COLO668 (cell line): ENCODE measurements around the gene LRRC56.
A peak's percentile ranks its signal among the peaks of the same experiment; 100 is the strongest.
"Not testable (repeated sequence)": the region's sequence is repeated elsewhere in the genome, so short reads cannot be mapped to it uniquely, and the experiment has no call there.

Experiments used
- DNase-seq: peaks from one replicate; lab custom pipeline; 2025; ENCODE audit not compliant: unreplicated experiment; lab: John Stamatoyannopoulos, UW

The LRRC56 gene

GRCh38 chr11:501683-502287, 35.5 kb upstream of the LRRC56 start:
- no peak for DNase-seq

- no peak for DNase-seq
Measured at GRCh38 chr11:502288-503178, 34.8 kb upstream of the LRRC56 start.

- DNase-seq, result no peak
Measured at GRCh38 chr11:503179-503981, 33.9 kb upstream of the LRRC56 start.

GRCh38 chr11:504053-504993, 33.0 kb upstream of the LRRC56 start:
- no peak for DNase-seq

DNA sequence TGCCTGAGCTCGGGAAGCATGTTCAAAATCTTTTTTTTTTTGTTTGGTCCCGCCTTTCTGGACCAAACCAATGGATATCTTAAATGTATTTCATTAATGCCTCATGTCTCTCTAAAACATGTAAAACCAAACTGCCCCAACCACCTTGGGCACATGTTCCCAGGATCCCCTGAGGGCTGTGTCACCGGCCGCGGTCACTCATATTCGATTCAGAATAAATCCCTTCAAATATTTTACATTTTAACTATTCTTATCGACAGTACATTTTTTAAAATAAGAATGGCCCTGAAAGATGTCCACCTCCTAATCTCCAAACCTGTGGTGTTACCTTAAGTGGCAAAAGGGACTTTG, 32.4 kb upstream of the LRRC56 start:
- DNase-seq, result no peak

DNA sequence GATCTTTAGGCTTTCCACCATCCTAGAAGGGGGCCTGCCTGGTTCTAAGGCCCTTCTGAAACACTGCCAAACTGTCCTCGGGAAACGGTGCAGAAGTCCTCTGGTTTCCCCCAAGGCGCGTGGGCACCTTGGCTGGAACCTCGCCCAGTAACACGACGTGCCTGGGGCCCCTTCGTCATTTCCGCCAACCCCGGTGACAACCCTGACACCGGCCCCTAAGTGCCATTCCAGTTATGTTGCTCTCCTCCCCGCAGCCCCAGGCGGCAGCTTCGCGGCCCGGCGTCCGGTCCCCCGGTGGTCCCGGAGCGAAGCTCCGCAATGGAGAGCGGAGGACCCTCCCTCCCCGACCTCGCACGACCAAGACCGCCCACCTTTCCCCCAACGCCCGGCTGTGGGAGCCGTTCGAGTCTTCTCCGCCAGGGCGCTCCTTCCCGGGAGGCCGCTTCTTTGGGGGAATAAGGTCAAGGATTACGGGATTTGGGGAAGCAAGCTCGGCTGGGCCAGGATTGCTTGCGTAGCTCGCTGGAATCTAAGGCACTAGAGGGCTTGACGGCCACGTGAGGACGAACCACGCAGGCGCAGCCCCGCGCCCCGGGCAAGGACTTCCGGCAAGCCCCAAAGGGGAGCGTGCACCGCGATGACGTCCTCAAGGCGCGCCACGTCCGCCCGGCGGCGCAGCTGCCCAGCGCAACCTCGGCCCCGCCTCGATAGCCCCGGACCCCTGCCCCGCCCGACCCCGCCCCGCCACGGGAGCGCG, 30.9 kb upstream of the LRRC56 start:
- DNase-seq, result peak; percentile 87

- DNase-seq, result peak; percentile 73
Measured at GRCh38 chr11:506995-507726, 30.2 kb upstream of the LRRC56 start, which contains the start of gene RNH1. Gene RNH1, minus strand, starts transcription at chr11:507242. Its CDS starts 5,080 bp downstream, at chr11:502162.

- DNase-seq, result no peak
Measured at GRCh38 chr11:507727-508515, 29.4 kb upstream of the LRRC56 start.

- DNase-seq, result no peak
Measured at GRCh38 chr11:508956-509355, 28.4 kb upstream of the LRRC56 start.

- DNase-seq, result no peak
Measured at GRCh38 chr11:512761-513595, 24.3 kb upstream of the LRRC56 start.

GRCh38 chr11:514606-515005, 22.7 kb upstream of the LRRC56 start:
- DNase-seq, result no peak

GRCh38 chr11:515131-515530, 22.2 kb upstream of the LRRC56 start:
- no peak for DNase-seq

DNA sequence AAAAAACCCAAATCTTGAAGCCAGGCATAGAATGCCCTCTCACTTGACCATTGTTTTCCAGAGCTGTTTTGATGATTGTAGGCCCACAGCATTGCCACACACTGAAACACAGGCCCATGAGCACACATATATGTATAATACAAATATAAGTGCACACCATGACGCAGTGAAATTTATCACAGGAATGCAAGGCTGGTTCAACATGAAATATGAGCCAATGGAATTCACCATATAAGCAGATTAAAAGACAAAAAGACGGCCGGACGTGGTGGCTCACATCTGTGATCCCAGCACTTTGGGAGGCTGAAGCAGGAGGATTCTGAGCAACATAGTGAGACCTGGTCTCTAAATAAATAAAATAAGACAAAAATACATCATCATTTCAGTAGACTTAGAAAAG, 20.9 kb upstream of the LRRC56 start:
- no peak for DNase-seq

GRCh38 chr11:516918-517685, 20.2 kb upstream of the LRRC56 start:
- DNase-seq, result not testable (repeated sequence)

DNA sequence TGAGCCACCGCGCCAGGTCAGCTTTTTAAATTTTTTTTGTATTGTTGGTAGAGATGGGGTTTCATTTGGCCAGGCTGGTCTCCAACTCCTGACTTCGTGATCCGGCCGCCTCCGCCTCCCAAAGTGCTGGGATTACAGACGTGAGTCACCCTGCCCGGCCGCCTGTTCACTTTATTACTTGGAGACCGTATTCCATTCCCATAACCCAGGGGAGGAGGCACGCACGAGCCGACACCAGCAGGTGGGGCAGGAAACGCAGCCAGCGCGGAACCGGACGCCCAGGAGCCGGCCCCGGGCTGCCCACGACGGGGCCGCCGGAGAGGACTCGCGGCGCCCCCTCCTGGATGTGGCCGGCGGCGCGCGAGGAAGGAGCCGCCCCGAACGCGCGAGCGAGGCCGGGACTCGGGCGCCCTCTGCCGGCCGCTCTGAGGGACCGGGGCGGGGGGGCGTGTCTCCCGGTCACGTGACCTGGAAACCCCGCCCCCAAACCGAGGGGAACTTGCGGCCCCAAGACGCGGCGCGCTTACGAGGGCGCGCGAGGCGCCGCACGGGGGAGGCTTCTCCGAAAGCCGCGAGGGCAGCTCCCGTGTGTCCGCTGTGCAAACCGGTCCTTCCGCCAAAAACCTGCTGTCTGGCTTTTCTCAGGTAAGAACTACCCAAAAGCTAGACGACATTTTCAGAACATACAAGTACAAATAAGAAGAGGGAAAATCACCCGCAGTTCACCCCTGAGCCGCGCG, 18.7 kb upstream of the LRRC56 start:
- peak; percentile 79 for DNase-seq
